GM12878 (cell line): ENCODE data around the gene TMEM40. TPM values are rescaled to one million over a fixed set of nuclear protein-coding genes. Genes with fewer than 3 reads are reported as not detected.

Experiments used
- ATAC-seq: fragments of 200-7000 bp; cut with Tn5 transposase; 3 replicates; pipeline ENCODE4 v1.9.1; 2020; ENCODE audit warnings: mild to moderate bottlenecking, moderate library complexity
- BruUV-seq: library from RNA; stranded (reverse); fragments of 400-500 nt; replicated peaks from 2 replicates; lab custom pipeline; 2021; lab: Mats Ljungman, UMichigan
- CTCF ChIA-PET: fragments of 300-600 bp; sonication (Branson Sonifier 250); formaldehyde crosslinking; extraction: SDS; loops from one replicate; lab custom pipeline; 2021; ENCODE audit warnings: inconsistent platforms; lab: Yijun Ruan, JAX
- POLR2A ChIA-PET: fragments of 350-600 bp; formaldehyde crosslinking; extraction: SDS; loops from one replicate; lab custom pipeline; 2021; ENCODE audit warnings: inconsistent platforms; lab: Charles Lee
- RAD21 ChIA-PET: fragments of 300-600 bp; sonication (Branson Sonifier 250); formaldehyde crosslinking; loops from one replicate; lab custom pipeline; 2023; ENCODE audit warnings: antibody characterized with exemption; ENCODE audit not compliant: unreplicated experiment; lab: Charles Lee
- SMC1A ChIA-PET: fragments of 300-600 bp; sonication (Branson Sonifier 250); formaldehyde crosslinking; loops from one replicate; lab custom pipeline; 2023; ENCODE audit not compliant: unreplicated experiment, uncharacterized antibody; lab: Charles Lee
- DNase-seq: peaks from one replicate; pipeline ENCODE4 v3.0.0-alpha.2; 2011; ENCODE audit warnings: low read depth, low spot score
- FAIRE-seq: peaks from 3 replicates; lab custom pipeline; 2011; peaks lifted over from hg19 to GRCh38; lab: Jason Lieb, UNC
- H2AFZ ChIP-seq: 2 replicates; pipeline ENCODE4 v1.6.0; 2011; ENCODE audit warnings: low read depth, low read length, control low read depth; ENCODE audit not compliant: control insufficient read depth
- H3K27ac ChIP-seq: 2 replicates; pipeline ENCODE4 v1.5.1; 2011; ENCODE audit warnings: control low read depth; ENCODE audit not compliant: control insufficient read depth, insufficient read depth
- H3K27me3 ChIP-seq, 2 experiments: replicated peaks in 1 of 2; 2 replicates each; pipeline versions ENCODE4 v1.6.0 to v1.6.1; 2011; ENCODE audit warnings: low read length in 1 of 2; ENCODE audit not compliant: control insufficient read depth in 2 of 2, insufficient read depth in 2 of 2
- H3K36me3 ChIP-seq, 2 experiments: 2 replicates each; pipeline ENCODE4 v1.5.1; 2011; ENCODE audit warnings: low read length in 1 of 2; ENCODE audit not compliant: control insufficient read depth in 2 of 2, insufficient read depth in 2 of 2
- H3K4me1 ChIP-seq: 2 replicates; pipeline ENCODE4 v1.6.1; 2011; ENCODE audit warnings: mild to moderate bottlenecking, low read length, moderate library complexity, mixed read lengths; ENCODE audit not compliant: control insufficient read depth, insufficient read depth
- H3K4me2 ChIP-seq: 2 replicates; pipeline ENCODE4 v1.6.0; 2011; ENCODE audit warnings: control low read depth; ENCODE audit not compliant: control insufficient read depth, insufficient read depth
- H3K4me3 ChIP-seq: fragments of 200-600 bp; sonication (generic); 2 replicates; pipeline ENCODE4 v1.5.1; 2016
- H3K79me2 ChIP-seq: 2 replicates; pipeline ENCODE4 v1.6.0; 2011; ENCODE audit warnings: low read length; ENCODE audit not compliant: control insufficient read depth, insufficient read depth
- H3K9ac ChIP-seq: 2 replicates; pipeline ENCODE4 v1.8.0; 2011; ENCODE audit warnings: low read length, control low read depth, mixed read lengths; ENCODE audit not compliant: control insufficient read depth, insufficient read depth
- H3K9me3 ChIP-seq: replicated peaks from 3 replicates; pipeline ENCODE4 v1.5.1; 2011; ENCODE audit warnings: mild to moderate bottlenecking, low read length; ENCODE audit not compliant: control insufficient read depth, insufficient read depth
- H4K20me1 ChIP-seq: 2 replicates; pipeline ENCODE4 v1.6.0; 2011; ENCODE audit not compliant: control insufficient read depth, insufficient read depth
- ATF3 ChIP-seq: IDR thresholded peaks from 2 replicates; pipeline ENCODE4 v1.6.1; 2011; ENCODE audit warnings: low read depth, mild to moderate bottlenecking, low read length, moderate library complexity, borderline replicate concordance; ENCODE audit errors: extremely low read depth
- MYB ChIP-seq: fragments of 150-350 bp; IDR thresholded peaks from 2 replicates; pipeline ENCODE4 v1.6.1; 2014; ENCODE audit warnings: mild to moderate bottlenecking, low read depth, low read length, borderline replicate concordance
- NR2C2 ChIP-seq: IDR thresholded peaks from 2 replicates; pipeline ENCODE4 v1.6.1; 2011; ENCODE audit warnings: borderline replicate concordance, low read depth; ENCODE audit not compliant: control insufficient read depth, insufficient read length
- RELB ChIP-seq: fragments of 450-650 bp; IDR thresholded peaks from 2 replicates; pipeline ENCODE4 v1.6.1; 2017; ENCODE audit warnings: low read depth, mild to moderate bottlenecking, moderate library complexity
- SRF ChIP-seq, 2 experiments: IDR thresholded peaks; 2 replicates each; pipeline ENCODE4 v1.6.1; 2011; ENCODE audit warnings: low read depth in 2 of 2, low read length in 2 of 2, mild to moderate bottlenecking in 1 of 2, moderate library complexity in 1 of 2
- ZZZ3 ChIP-seq: IDR thresholded peaks from 2 replicates; pipeline ENCODE4 v1.6.1; 2011; ENCODE audit warnings: low read depth; ENCODE audit not compliant: control insufficient read depth, insufficient read length
- WGBS: methylation state at CpG from one replicate; pipeline ENCODE4 v1.1.6; 2016; ENCODE audit warnings: low lambda C conversion rate; ENCODE audit not compliant: insufficient replicate concordance, insufficient coverage; ENCODE audit errors: missing lambda C conversion rate; 5-methylcytosine and 5-hydroxymethylcytosine counted together
- in situ Hi-C: fragments of 300-500 bp; cut with MboI; formaldehyde crosslinking; loops from 9 replicates; pipeline ENCODE4 v1.14.3; 2018; ENCODE audit warnings: mixed read lengths
- intact Hi-C: fragments of 100-400 bp; cut with micrococcal nuclease; formaldehyde crosslinking; loops from one replicate; pipeline ENCODE4 v1.14.2; 2022; ENCODE audit not compliant: unreplicated experiment
- polyA plus RNA-seq, 11 experiments: library from polyadenylated mRNA; depleted of rRNA in 4 of 11; unstranded in 6 of 11; stranded (reverse) in 5 of 11; fragments of >200 nt; fragmentation: Nextera tagmentation in 4 of 11; fragmentation: Illumina TruSeq in 1 of 11; extraction: Ambion mirVana in 4 of 11; extraction: Trizol in 1 of 11; gene quantifications; 1 replicate in 1 of 11; 2 replicates in 10 of 11; pipeline versions ENCODE4 v1.2.1 to v1.2.3, GENCODE V29; 2011 to 2016; ENCODE audit warnings: inconsistent platforms in 2 of 11, missing spikeins in 2 of 11, low read depth in 1 of 11
- total RNA-seq, 4 experiments: library from RNA; depleted of rRNA in 3 of 4; stranded (reverse); fragments of >200 nt in 3 of 4; fragmentation: Illumina TruSeq in 1 of 4; extraction: Trizol in 1 of 4; gene quantifications; 2 replicates each; pipeline versions ENCODE4 v1.2.1 to v1.2.3, GENCODE V29; 2013 to 2021

Gene TMEM40
- total and polyA plus RNA-seq, 10 of the 15 experiments (the other 5 are each of a cell fraction or from before 2014, with no cell fraction given), result 0.10 to 0.46 (median 0.27) TPM; not detected in 3

- no peak overlapping the region for H3K9ac ChIP-seq
- POLR2A ChIA-PET, result no interaction called here
Observed at GRCh38 chr3:12807601-12808359, 48.7 kb upstream of the TMEM40 start.

More at GRCh38 chr3:12807601-12808359, 48.7 kb upstream of the TMEM40 start:
- Histone ChIP-seq H3K27ac (no peak overlapping the region), H2AFZ (no peak overlapping the region), H3K9me3 (no peaks in the 10 kb centered on the region), H3K36me3 (no peaks in the 10 kb centered on the region), H3K79me2 (no peaks in the 10 kb centered on the region), H4K20me1 (no peaks in the 10 kb centered on the region; the same call in 1 of the 2 replicates), H3K4me3 (no peak overlapping the region), H3K4me1 (no peaks in the 10 kb centered on the region), H3K4me2 (no peak overlapping the region), H3K27me3 (peaks cover 0 to 2% of the 10 kb centered on the region in 2 experiments; a peak in 1 of 4 replicates)
- ATAC-seq (no peak), FAIRE-seq (no peak), DNase-seq (no peak)
- intact Hi-C loops (no loop called here), in situ Hi-C loops (no loop called here)
- ChIA-PET SMC1A (interaction anchor here (0.7 kb wide), 1 partner anchor 14 kb away, joined by 3 read pairs; no protein-coding TSS in a partner anchor), RAD21 (interaction anchor here (0.7 kb wide), 1 partner anchor 33 kb away, joined by 3 read pairs; no protein-coding TSS in a partner anchor), CTCF (interaction anchor here (0.6 to 1.3 kb wide), 5 partner anchors 63 to 617 kb away, joined by 3 to 4 read pairs (median 3); partner anchors contain the start of gene TSEN2)
- TF ChIP-seq NR2C2 (no peak), ZZZ3 (no peak), RELB (no peak), MYB (no peak), ATF3 (no peak), SRF (IDR thresholded peaks at IDR 0.05; ENCODE audit: low read depth in 2 of 2, low read length in 2 of 2) (no peak)
- 31% methylated on average over 7 of the region's 7 CpGs for WGBS
- no TSS peak for BruUV-seq
